ENCODE results near the gene SLC16A10. TPM values are rescaled to one million over a fixed set of nuclear protein-coding genes. Genes with fewer than 3 reads are reported as not detected.

The SLC16A10 gene
- total and polyA plus RNA-seq, 2 donors from 2014 or later = 3.7 to 5.9 TPM

GRCh38 chr6:111276736-111277135, 189.4 kb downstream of the SLC16A10 start:
- H3K27me3 ChIP-seq (ENCODE audit: control insufficient read depth, insufficient read depth, low read length) = no peaks in the 10 kb centered on the region
- intact Hi-C loops (cut with DNase I) = no loop called here
- peaks cover 3 to 4% (median 3%) of the 10 kb centered on the region in 3 donors for H3K9me3 ChIP-seq (ENCODE audit: control insufficient read depth in 2 of 3, insufficient read depth in 1 of 3, low read length in 3 of 3)
- TF ChIP-seq CTCF (IDR thresholded peaks at IDR 0.05; ENCODE audit: borderline replicate concordance, extremely low read depth, insufficient read depth) = no peak
- H3K9ac ChIP-seq (ENCODE audit: low read length in 3 of 3) = no peak overlapping the region
- no peak overlapping the region for H3K27ac ChIP-seq (ENCODE audit: low read depth in 2 of 2, low read length in 2 of 2)
- H3K4me1 ChIP-seq (ENCODE audit: control insufficient read depth in 2 of 3, insufficient read depth in 2 of 3, low read depth in 1 of 3, low read length in 3 of 3) = peaks cover 0 to 6% (median 0%) of the 10 kb centered on the region in 3 donors
- peaks cover 9 to 42% (median 11%) of the 10 kb centered on the region in 3 donors for H3K36me3 ChIP-seq (ENCODE audit: control insufficient read depth in 2 of 3, insufficient read depth in 3 of 3, low read length in 3 of 3)
- FAIRE-seq (no peak), DNase-seq (no peak)
- H3K4me3 ChIP-seq (ENCODE audit: low read length in 3 of 3) = no peak overlapping the region

DNA sequence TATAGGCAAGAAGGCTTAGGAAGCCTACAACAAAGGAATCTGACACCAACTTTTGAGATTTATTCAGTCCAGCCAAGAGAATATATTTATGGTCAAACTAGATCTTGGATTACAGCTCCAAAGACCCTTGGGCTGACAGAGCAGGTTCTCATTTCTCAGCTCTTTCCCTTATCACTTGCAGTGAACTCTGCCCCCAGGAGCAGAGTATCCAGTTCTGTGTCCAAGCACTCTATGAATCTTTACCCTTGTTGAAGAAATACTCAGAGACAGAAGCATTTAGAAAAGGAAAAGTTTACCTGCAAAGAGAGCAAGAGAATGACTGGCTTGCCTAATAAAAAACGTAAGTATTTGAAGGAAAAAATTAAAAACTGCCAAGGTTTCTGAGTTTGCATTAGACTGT, 190.5 kb downstream of the SLC16A10 start:
- Histone ChIP-seq H3K4me3 (ENCODE audit: low read length in 3 of 3) (no peak overlapping the region), H3K36me3 (ENCODE audit: control insufficient read depth in 2 of 3, insufficient read depth in 3 of 3, low read length in 3 of 3) (peaks cover 9 to 42% (median 11%) of the 10 kb centered on the region in 3 donors), H3K27ac (ENCODE audit: low read depth in 2 of 2, low read length in 2 of 2) (no peak overlapping the region), H3K9ac (ENCODE audit: low read length in 3 of 3) (no peak overlapping the region), H3K27me3 (ENCODE audit: control insufficient read depth, insufficient read depth, low read length) (no peaks in the 10 kb centered on the region), H3K4me1 (ENCODE audit: control insufficient read depth in 2 of 3, insufficient read depth in 2 of 3, low read depth in 1 of 3, low read length in 3 of 3) (peaks cover 0 to 6% (median 3%) of the 10 kb centered on the region in 3 donors), H3K9me3 (ENCODE audit: control insufficient read depth in 2 of 3, insufficient read depth in 1 of 3, low read length in 3 of 3) (peaks cover 3 to 4% (median 3%) of the 10 kb centered on the region in 3 donors)
- no peak for DNase-seq
- intact Hi-C loops (cut with DNase I) = no loop called here
- no peak for FAIRE-seq
- no peak for TF ChIP-seq CTCF (IDR thresholded peaks at IDR 0.05; ENCODE audit: borderline replicate concordance, extremely low read depth, insufficient read depth)

GRCh38 chr6:111278731-111279130, 191.4 kb downstream of the SLC16A10 start:
- Histone ChIP-seq H3K4me3 (ENCODE audit: low read length in 3 of 3) (no peak overlapping the region), H3K4me1 (ENCODE audit: control insufficient read depth in 2 of 3, insufficient read depth in 2 of 3, low read depth in 1 of 3, low read length in 3 of 3) (peaks cover 0 to 13% (median 9%) of the 10 kb centered on the region in 3 donors), H3K27me3 (ENCODE audit: control insufficient read depth, insufficient read depth, low read length) (no peaks in the 10 kb centered on the region), H3K27ac (ENCODE audit: low read depth in 2 of 2, low read length in 2 of 2) (peak overlapping the region in 1 of 2 donors; percentile 45), H3K9me3 (ENCODE audit: control insufficient read depth in 2 of 3, insufficient read depth in 1 of 3, low read length in 3 of 3) (peaks cover 3 to 4% (median 3%) of the 10 kb centered on the region in 3 donors), H3K9ac (ENCODE audit: low read length in 3 of 3) (no peak overlapping the region), H3K36me3 (ENCODE audit: control insufficient read depth in 2 of 3, insufficient read depth in 3 of 3, low read length in 3 of 3) (peaks cover 9 to 37% (median 11%) of the 10 kb centered on the region in 3 donors)
- intact Hi-C loops (cut with DNase I) = no loop called here
- FAIRE-seq (no peak), DNase-seq (no peak)
- TF ChIP-seq CTCF (IDR thresholded peaks at IDR 0.05; ENCODE audit: borderline replicate concordance, extremely low read depth, insufficient read depth) = no peak
